ENCODE measurements around the gene SAMD14. TPM values are rescaled to one million over a fixed set of nuclear protein-coding genes. Genes with fewer than 3 reads are reported as not detected.

The SAMD14 gene
- total and polyA plus RNA-seq, 2 of the 4 experiments (the other 2 are of a cell fraction): 1.4 to 6.2 TPM

DNA sequence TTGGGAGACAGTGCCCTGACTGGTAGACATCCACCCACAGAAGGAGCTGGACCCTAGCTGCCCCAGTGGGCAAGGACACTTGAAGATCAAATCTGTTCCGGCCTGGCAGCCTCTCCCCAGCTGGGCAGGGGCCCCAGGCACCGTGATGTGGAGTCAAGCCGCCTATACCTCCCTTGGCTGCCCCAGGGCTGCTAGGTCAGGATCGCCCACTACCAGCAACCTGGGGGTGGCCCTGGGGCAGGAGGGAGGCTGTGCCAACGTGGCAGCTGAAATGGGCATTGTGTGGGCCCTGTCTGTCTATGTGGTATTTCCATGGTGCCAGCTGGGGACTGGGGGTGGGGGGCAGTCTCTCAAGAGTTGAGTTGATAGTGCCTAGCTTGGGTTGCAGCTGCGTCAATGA is 33.9 kb downstream of the SAMD14 start:
- H3K4me3 ChIP-seq (ENCODE audit: insufficient read depth, low read depth, low read length): peak overlapping the region; percentile 91
- dilution Hi-C loops (cut with HindIII; ENCODE audit: low sequenced_read_pairs, unreplicated experiment): no loop called here
- peaks cover 6% of the 10 kb centered on the region for H4K20me1 ChIP-seq (ENCODE audit: insufficient read depth, low read length)
- peak overlapping the region; percentile 82 for H3K9ac ChIP-seq (ENCODE audit: low read depth, low read length)
- POLR2A ChIA-PET (ENCODE audit: unreplicated experiment): no interaction called here
- no TSS peak for BruUV-seq (replicated peaks)
- CTCF ChIA-PET: interaction anchor here (1.0 kb wide), 1 partner anchor 98 kb away, joined by 3 read pairs; no protein-coding TSS in a partner anchor
- ATAC-seq (ENCODE audit: low read depth) (no peak), DNase-seq (no peak)
- H3K56ac ChIP-seq (ENCODE audit: extremely low read depth, insufficient read depth, low read length): no peak overlapping the region
- H3K4me1 ChIP-seq (ENCODE audit: control insufficient read depth, insufficient read depth, low read length): peaks cover 12% of the 10 kb centered on the region
- no peaks in the 10 kb centered on the region for H3K9me3 ChIP-seq (ENCODE audit: control insufficient read depth, insufficient read depth, low read length)
- no peak overlapping the region; the same call in 1 of the 2 replicates for H4K91ac ChIP-seq (ENCODE audit: insufficient read depth, low read depth, low read length)
- peak overlapping the region; percentile 63 for H2AK5ac ChIP-seq (ENCODE audit: low read depth, low read length)
- TF ChIP-seq RCOR1 (IDR thresholded peaks at IDR 0.05; ENCODE audit: insufficient replicate concordance, low read length) (no peak), CHD1 (IDR thresholded peaks at IDR 0.05; ENCODE audit: low read depth, low read length) (no peak), NFE2L2 (IDR thresholded peaks at IDR 0.05; ENCODE audit: low read depth, low read length) (no peak), ELK1 (IDR thresholded peaks at IDR 0.05; ENCODE audit: borderline replicate concordance, low read depth, low read length) (no peak), USF2 (IDR thresholded peaks at IDR 0.05; ENCODE audit: low read depth, low read length) (no peak), MAFK (IDR thresholded peaks at IDR 0.05; ENCODE audit: low read depth, low read length) (no peak), CEBPB (IDR thresholded peaks at IDR 0.05; ENCODE audit: low read depth, low read length) (no peak), POLR2A (IDR thresholded peaks at IDR 0.05; ENCODE audit: low read depth, low read length) (no peak), MXI1 (IDR thresholded peaks at IDR 0.05; ENCODE audit: borderline replicate concordance, low read depth, low read length) (no peak), BHLHE40 (IDR thresholded peaks at IDR 0.05; ENCODE audit: low read depth, low read length) (no peak)
- H2BK5ac ChIP-seq (ENCODE audit: low read depth, low read length, poor library complexity, severe bottlenecking): no peak overlapping the region
- no peak overlapping the region for H2BK120ac ChIP-seq (ENCODE audit: low read depth, low read length)
- no peak overlapping the region for H2BK20ac ChIP-seq (ENCODE audit: low read depth, low read length)
- peak overlapping the region; percentile 51; the same call in 1 of the 2 replicates for H3K14ac ChIP-seq (replicated peaks; ENCODE audit: low read depth, low read length)
- peaks cover 13% of the 10 kb centered on the region for H3K36me3 ChIP-seq (ENCODE audit: control insufficient read depth, insufficient read depth, low read length)
- peak overlapping the region; percentile 95 for H2AFZ ChIP-seq (replicated peaks; ENCODE audit: low read length, poor library complexity)
- H3K18ac ChIP-seq (ENCODE audit: low read depth, low read length): no peak overlapping the region; the same call in 1 of the 2 replicates
- 0 out of 2 replicates have a peak overlapping the region, but pooled peaks have one; percentile 48 for H3K23ac ChIP-seq (ENCODE audit: low read depth, low read length)
- intact Hi-C loops (cut with micrococcal nuclease): no loop called here
- no peak overlapping the region; the same call in 1 of the 2 replicates for H3K27ac ChIP-seq (ENCODE audit: insufficient read depth, low read length)
- peak overlapping the region; percentile 66 for H3K4ac ChIP-seq (ENCODE audit: low read depth, low read length)
- H3K79me1 ChIP-seq (ENCODE audit: low read depth in 1 of 2, low read length in 2 of 2): peaks cover 6 to 16% of the 10 kb centered on the region in 2 experiments; a peak in 3 of 4 replicates
- peak overlapping the region; percentile 38 to 89; a peak in 2 of 4 replicates for H4K8ac ChIP-seq (ENCODE audit: low read depth in 2 of 2, low read length in 2 of 2)
- H3K27me3 ChIP-seq (ENCODE audit: control insufficient read depth, insufficient read depth, low read length): no peaks in the 10 kb centered on the region
- H4K5ac ChIP-seq (ENCODE audit: low read depth, low read length): peak overlapping the region; percentile 56; the same call in 1 of the 2 replicates
- in situ Hi-C loops (cut with MboI; ENCODE audit: low sequenced_read_pairs): no loop called here
- peak overlapping the region; percentile 97 for H2AK9ac ChIP-seq (replicated peaks; ENCODE audit: low read depth, low read length, poor library complexity)
- peak overlapping the region; percentile 92 for H3K4me2 ChIP-seq (ENCODE audit: low read depth, low read length)
- WGBS, 2 experiments (ENCODE audit: extremely low coverage in 2 of 2, insufficient read length in 1 of 2): 40% methylated on average over 2 of the region's 6 CpGs; no CpG with 5 or more reads in 1 of the 2 experiments
- 0 out of 2 replicates have a peak, but pooled peaks cover 6% of the 10 kb centered on the region for H3K9me1 ChIP-seq (ENCODE audit: insufficient read depth, low read length)
- no peak overlapping the region for H2BK15ac ChIP-seq (ENCODE audit: low read depth, low read length)
